Neural cell (in vitro differentiated cells): ENCODE measurements around the gene GTF2F2. TPM values are rescaled to one million over a fixed set of nuclear protein-coding genes. Genes with fewer than 3 reads are reported as not detected.

Experiments
- H2AFZ ChIP-seq: fragments of 200-600, 300-800 bp; sonication (generic), shearing (Covaris generic); 2 replicates; pipeline ENCODE4 v1.6.0; 2014; ENCODE audit warnings: low read depth, mild to moderate bottlenecking, antibody characterized with exemption, low read length, moderate library complexity
- H3F3A ChIP-seq: fragments of 200-600 bp; shearing (Covaris generic); 2 replicates; pipeline ENCODE4 v1.6.1; 2016; ENCODE audit warnings: mild to moderate bottlenecking, moderate library complexity, mixed read lengths, antibody characterized with exemption, low read length; ENCODE audit not compliant: insufficient read depth, poor library complexity, severe bottlenecking
- H3K27ac ChIP-seq: fragments of 200-600, 300-800 bp; sonication (generic), shearing (Covaris generic); 2 replicates; pipeline ENCODE4 v1.5.1; 2014; ENCODE audit warnings: mild to moderate bottlenecking, low read length, moderate library complexity
- H3K27me3 ChIP-seq: fragments of 300-800, 200-600 bp; sonication (generic), shearing (Covaris generic); 2 replicates; pipeline ENCODE4 v1.6.0; 2014; ENCODE audit warnings: mild to moderate bottlenecking, low read depth, low read length, moderate library complexity; ENCODE audit not compliant: insufficient read depth
- H3K36me3 ChIP-seq: fragments of 300-800, 200-600 bp; sonication (generic), shearing (Covaris generic); 2 replicates; pipeline ENCODE4 v1.5.1; 2014; ENCODE audit warnings: mild to moderate bottlenecking, antibody characterized with exemption, low read length, moderate library complexity; ENCODE audit not compliant: insufficient read depth
- H3K4me2 ChIP-seq: fragments of 300-800, 200-600 bp; sonication (generic), shearing (Covaris generic); 2 replicates; pipeline ENCODE4 v1.6.0; 2014; ENCODE audit warnings: mild to moderate bottlenecking, low read length
- H3K4me3 ChIP-seq: fragments of 300-800, 200-600 bp; sonication (generic), shearing (Covaris generic); 2 replicates; pipeline ENCODE4 v1.5.1; 2014; ENCODE audit warnings: mild to moderate bottlenecking, low read length, moderate library complexity
- H3K79me2 ChIP-seq: fragments of 200-600 bp; shearing (Covaris generic); replicated peaks from 2 replicates; pipeline ENCODE4 v1.6.0; 2014; ENCODE audit warnings: mild to moderate bottlenecking, low read length, moderate library complexity; ENCODE audit not compliant: insufficient read depth
- H3K9ac ChIP-seq: fragments of 300-800, 200-600 bp; sonication (generic), shearing (Covaris generic); 2 replicates; pipeline ENCODE4 v1.6.1; 2016; ENCODE audit warnings: mild to moderate bottlenecking, low read length, mixed read lengths
- H3K9me2 ChIP-seq: fragments of 200-600 bp; shearing (Covaris generic); 2 replicates; pipeline ENCODE4 v1.6.1; 2016; ENCODE audit warnings: mild to moderate bottlenecking, low read length, mixed read lengths; ENCODE audit not compliant: insufficient read depth
- H3K9me3 ChIP-seq: fragments of 200-600, 300-800 bp; sonication (generic), shearing (Covaris generic); 2 replicates; pipeline ENCODE4 v1.6.1; 2016; ENCODE audit warnings: mild to moderate bottlenecking, mixed run types, low read length, moderate library complexity, mixed read lengths
- H4K20me1 ChIP-seq: fragments of 200-600 bp; shearing (Covaris generic); 2 replicates; pipeline ENCODE4 v1.6.1; 2016; ENCODE audit warnings: mild to moderate bottlenecking, mixed run types; ENCODE audit not compliant: insufficient read depth
- CTCF ChIP-seq: fragments of 450-650 bp; IDR thresholded peaks from 2 replicates; pipeline ENCODE4 v1.5.1; 2014; ENCODE audit warnings: antibody characterized with exemption, mild to moderate bottlenecking, moderate library complexity; ENCODE audit not compliant: poor library complexity, severe bottlenecking
- EP300 ChIP-seq: fragments of 450-650 bp; conservative IDR thresholded peaks from 2 replicates; pipeline ENCODE4 v1.6.1; 2014; ENCODE audit warnings: antibody characterized with exemption, mild to moderate bottlenecking, moderate library complexity; ENCODE audit not compliant: poor library complexity, severe bottlenecking
- EZH2 ChIP-seq: fragments of 200-600, 300-800 bp; shearing (Covaris generic), sonication (generic); IDR thresholded peaks from 2 replicates; pipeline ENCODE4 v1.6.1; 2014; ENCODE audit warnings: antibody characterized with exemption, low read length, borderline replicate concordance, mild to moderate bottlenecking; ENCODE audit not compliant: insufficient read depth, poor library complexity, severe bottlenecking
- MXI1 ChIP-seq: fragments of 450-650 bp; conservative IDR thresholded peaks from 2 replicates; pipeline ENCODE4 v1.6.1; 2014; ENCODE audit warnings: antibody characterized with exemption, mild to moderate bottlenecking; ENCODE audit not compliant: poor library complexity, severe bottlenecking
- POLR2AphosphoS5 ChIP-seq: IDR thresholded peaks from 2 replicates; pipeline ENCODE4 v1.6.1; 2012
- RAD21 ChIP-seq: fragments of 450-650 bp; conservative IDR thresholded peaks from 2 replicates; pipeline ENCODE4 v1.6.1; 2014; ENCODE audit warnings: antibody characterized with exemption, mild to moderate bottlenecking, moderate library complexity
- REST ChIP-seq: IDR thresholded peaks from 2 replicates; pipeline ENCODE4 v1.6.1; 2012; ENCODE audit warnings: borderline replicate concordance
- SMC3 ChIP-seq: fragments of 450-650 bp; conservative IDR thresholded peaks from 2 replicates; pipeline ENCODE4 v1.6.1; 2014; ENCODE audit warnings: antibody characterized with exemption, mild to moderate bottlenecking, moderate library complexity; ENCODE audit not compliant: poor library complexity
- TAF1 ChIP-seq: IDR thresholded peaks from 2 replicates; pipeline ENCODE4 v1.6.1; 2012; ENCODE audit warnings: low read depth
- polyA plus RNA-seq: library from polyadenylated mRNA; depleted of rRNA; stranded (reverse); fragments of >200 nt; gene quantifications from 2 replicates; pipeline ENCODE4 v1.2.3, GENCODE V29; 2014

The GTF2F2 gene
- polyA plus RNA-seq, 1 donor from 2014 or later = 29.6 TPM

- Histone ChIP-seq H3K9me3 (no peaks in the 10 kb centered on the region), H3K27ac (no peak overlapping the region), H3K4me3 (no peak overlapping the region), H3K9me2 (no peaks in the 10 kb centered on the region), H4K20me1 (no peaks in the 10 kb centered on the region), H3K27me3 (peaks cover 24% of the 10 kb centered on the region), H2AFZ (no peak overlapping the region), H3K79me2 (no peaks in the 10 kb centered on the region), H3K36me3 (no peaks in the 10 kb centered on the region), H3K9ac (no peak overlapping the region), H3K4me2 (no peak overlapping the region), H3F3A (no peaks in the 10 kb centered on the region)
- no peak for TF ChIP-seq REST
- no peak for TF ChIP-seq POLR2AphosphoS5
- TF ChIP-seq EZH2 = no peak
- no peak for TF ChIP-seq TAF1
- TF ChIP-seq EP300 = no peak
- TF ChIP-seq SMC3 = no peak
- no peak for TF ChIP-seq CTCF
- TF ChIP-seq MXI1 = no peak
- TF ChIP-seq RAD21 = no peak
These were observed 18.8 kb upstream of the GTF2F2 start for GRCh38 chr13:45101327-45102018.

GRCh38 chr13:45102136-45102507 is 18.2 kb upstream of the GTF2F2 start:
- Histone ChIP-seq H3K9ac (no peak overlapping the region), H3K9me2 (no peaks in the 10 kb centered on the region), H3K79me2 (no peaks in the 10 kb centered on the region), H3K4me3 (peak overlapping the region; percentile 28), H4K20me1 (no peaks in the 10 kb centered on the region), H3K36me3 (no peaks in the 10 kb centered on the region), H3K27me3 (peaks cover 29% of the 10 kb centered on the region), H3K27ac (peak overlapping the region; percentile 2), H3K9me3 (no peaks in the 10 kb centered on the region), H2AFZ (no peak overlapping the region), H3F3A (no peaks in the 10 kb centered on the region), H3K4me2 (peak overlapping the region; percentile 57)
- TF ChIP-seq EZH2 (no peak), CTCF (no peak), SMC3 (no peak), EP300 (no peak), REST (no peak), POLR2AphosphoS5 (no peak), MXI1 (no peak), RAD21 (no peak), TAF1 (no peak)
